HUES64 (cell line): ENCODE data around the gene OR2AG2. TPM values are rescaled to one million over a fixed set of nuclear protein-coding genes. Genes with fewer than 3 reads are reported as not detected.
"Not testable (repeated sequence)": the region's sequence is repeated elsewhere in the genome, so short reads cannot be mapped to it uniquely, and the experiment has no call there.

Source experiments
- H3K27ac ChIP-seq: 2 replicates; pipeline ENCODE4 v1.7.0; 2013; ENCODE audit warnings: low read depth, low read length, inconsistent platforms
- H3K27me3 ChIP-seq: 2 replicates; pipeline ENCODE4 v1.6.1; 2013; ENCODE audit warnings: mild to moderate bottlenecking, low read length; ENCODE audit not compliant: insufficient read depth
- H3K36me3 ChIP-seq: 2 replicates; pipeline ENCODE4 v1.6.1; 2013; ENCODE audit warnings: mild to moderate bottlenecking, low read length; ENCODE audit not compliant: insufficient read depth
- H3K4me1 ChIP-seq: 2 replicates; pipeline ENCODE4 v1.6.1; 2013; ENCODE audit warnings: mild to moderate bottlenecking, low read length, moderate library complexity; ENCODE audit not compliant: insufficient read depth
- H3K4me3 ChIP-seq: 2 replicates; pipeline ENCODE4 v1.5.1; 2013; ENCODE audit warnings: mild to moderate bottlenecking, low read length, moderate library complexity
- H3K9ac ChIP-seq: 2 replicates; pipeline ENCODE4 v1.6.1; 2013; ENCODE audit warnings: mild to moderate bottlenecking, low read depth, low read length
- H3K9me3 ChIP-seq: 2 replicates; pipeline ENCODE4 v1.6.1; 2013; ENCODE audit warnings: low read depth, low read length; ENCODE audit not compliant: insufficient read depth
- WGBS: fragments of 150-250, 120-280 bp; methylation state at CpG from one replicate; pipeline ENCODE4 v1.1.7; 2013; ENCODE audit warnings: missing lambda C conversion rate; 5-methylcytosine and 5-hydroxymethylcytosine counted together
- polyA plus RNA-seq, 2 experiments: library from polyadenylated mRNA; stranded (reverse); fragments of 50-300 nt; gene quantifications; one replicate each; pipeline ENCODE4 v1.2.3, GENCODE V29; 2013

OR2AG2 gene, protein sequence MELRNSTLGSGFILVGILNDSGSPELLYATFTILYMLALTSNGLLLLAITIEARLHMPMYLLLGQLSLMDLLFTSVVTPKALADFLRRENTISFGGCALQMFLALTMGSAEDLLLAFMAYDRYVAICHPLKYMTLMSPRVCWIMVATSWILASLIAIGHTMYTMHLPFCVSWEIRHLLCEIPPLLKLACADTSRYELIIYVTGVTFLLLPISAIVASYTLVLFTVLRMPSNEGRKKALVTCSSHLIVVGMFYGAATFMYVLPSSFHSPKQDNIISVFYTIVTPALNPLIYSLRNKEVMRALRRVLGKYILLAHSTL
- polyA plus RNA-seq (2013, experiment 1 of 2): 0.20 TPM
- 0.19 TPM for polyA plus RNA-seq (2013, experiment 2 of 2)

DNA sequence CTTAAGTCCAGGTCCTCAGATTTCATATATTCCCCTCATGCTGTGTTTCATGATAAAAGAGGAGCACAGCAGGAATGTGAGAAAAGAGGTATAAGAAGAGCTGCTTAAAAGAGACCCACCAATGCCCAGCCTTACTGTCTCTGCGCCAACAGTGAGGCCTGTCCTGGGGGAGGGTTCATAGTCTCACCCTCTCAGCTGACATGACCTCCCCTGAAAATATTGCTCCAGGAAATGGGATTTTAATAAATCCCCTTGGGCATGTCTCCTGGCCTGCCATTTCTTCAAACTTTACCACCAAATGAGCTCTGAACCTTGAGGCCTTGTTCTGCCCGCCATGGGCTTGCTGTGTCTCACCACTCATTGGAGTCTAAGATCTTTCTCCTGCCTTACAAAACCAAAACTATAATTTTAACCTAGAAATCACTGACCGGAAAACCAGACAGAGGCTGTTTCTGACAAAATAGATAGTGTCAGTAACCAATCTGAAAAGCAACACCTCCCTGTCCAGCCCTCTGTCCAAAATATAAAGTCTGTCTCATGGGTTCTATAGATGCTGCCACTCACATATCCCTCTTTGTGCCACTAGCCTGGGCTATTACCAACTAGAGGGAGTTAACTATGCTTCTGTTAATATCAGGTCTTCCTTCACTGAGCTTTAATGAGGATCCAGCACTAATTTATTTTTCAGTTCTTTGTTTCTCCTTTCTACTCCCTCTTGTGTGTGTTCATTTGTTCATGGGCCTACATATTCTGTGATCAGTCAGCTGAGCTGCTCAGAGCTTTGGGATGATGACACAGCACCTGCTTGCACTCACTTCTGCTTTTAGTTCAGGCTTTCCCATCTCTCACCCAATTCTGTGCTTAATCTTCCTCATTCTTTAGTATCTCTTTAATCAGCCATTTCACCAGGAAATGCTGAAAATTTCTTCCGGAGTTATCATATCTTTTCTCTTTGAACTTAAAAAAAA lies at the start of gene OR2AG2:
TSS of gene OR2AG2 (minus strand) at position 51 of the 968 bp plus-strand sequence. CDS start 3,019 bp downstream, outside the sequence.
- Histone ChIP-seq H3K4me1 (no peaks in the 10 kb centered on the region), H3K27me3 (no peaks in the 10 kb centered on the region), H3K36me3 (no peaks in the 10 kb centered on the region), H3K9me3 (no peaks in the 10 kb centered on the region), H3K27ac (no peak within 1 kb of the TSS), H3K4me3 (no peak within 1 kb of the TSS), H3K9ac (no peak within 1 kb of the TSS)
- WGBS: 93% methylated on average over 4 of the region's 4 CpGs

DNA sequence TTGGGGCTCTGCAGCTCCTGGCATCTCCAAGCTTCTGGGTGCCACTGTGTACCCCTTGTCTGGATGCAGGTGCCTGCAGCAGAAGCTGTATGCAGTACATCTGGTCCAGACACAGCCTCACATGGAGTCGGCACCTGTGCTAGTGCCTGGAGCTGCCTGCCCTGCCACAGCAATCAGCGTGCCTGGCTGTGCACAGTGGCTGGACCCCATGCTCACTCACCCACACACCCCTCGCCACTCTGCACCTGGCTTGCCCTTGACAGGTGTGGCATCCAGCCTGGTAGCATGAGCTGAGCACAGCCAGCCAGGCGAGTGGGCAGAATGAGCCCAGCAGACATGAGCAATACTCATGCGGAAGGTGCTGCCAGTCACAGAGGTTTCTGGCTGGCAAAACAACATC lies 47.2 kb upstream of the OR2AG2 start:
- Histone ChIP-seq H3K4me1 (no peaks in the 10 kb centered on the region), H3K9ac (no peak overlapping the region), H3K4me3 (no peak overlapping the region), H3K27ac (no peak overlapping the region), H3K9me3 (peaks cover 11% of the 10 kb centered on the region; the same call in 1 of the 2 replicates), H3K27me3 (no peaks in the 10 kb centered on the region), H3K36me3 (no peaks in the 10 kb centered on the region)
- 94% methylated on average over 5 of the region's 5 CpGs for WGBS

DNA sequence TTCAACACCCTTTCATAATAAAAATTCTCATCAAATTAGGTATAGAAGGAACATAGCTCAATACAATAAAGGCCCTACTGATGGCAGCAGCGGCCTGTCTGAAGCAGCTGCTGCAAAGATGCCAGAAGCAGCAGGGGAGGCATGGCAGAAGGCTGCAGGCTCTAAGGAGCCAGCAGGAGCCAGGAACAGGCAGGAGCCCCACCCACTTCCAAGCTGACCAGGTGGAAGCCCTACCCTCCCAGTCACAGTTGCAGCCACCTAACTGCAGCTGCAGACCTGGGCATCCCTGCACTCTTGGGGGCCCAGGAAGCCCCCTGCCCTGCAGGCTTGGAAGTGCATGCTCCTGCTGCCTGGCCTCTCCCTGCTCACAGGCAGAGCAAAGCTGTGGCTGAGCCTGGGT lies 45.9 kb upstream of the OR2AG2 start:
- Histone ChIP-seq H3K36me3 (no peaks in the 10 kb centered on the region), H3K9ac (no peak overlapping the region)
- 30% methylated on average over 1 of the region's 1 CpG for WGBS

DNA sequence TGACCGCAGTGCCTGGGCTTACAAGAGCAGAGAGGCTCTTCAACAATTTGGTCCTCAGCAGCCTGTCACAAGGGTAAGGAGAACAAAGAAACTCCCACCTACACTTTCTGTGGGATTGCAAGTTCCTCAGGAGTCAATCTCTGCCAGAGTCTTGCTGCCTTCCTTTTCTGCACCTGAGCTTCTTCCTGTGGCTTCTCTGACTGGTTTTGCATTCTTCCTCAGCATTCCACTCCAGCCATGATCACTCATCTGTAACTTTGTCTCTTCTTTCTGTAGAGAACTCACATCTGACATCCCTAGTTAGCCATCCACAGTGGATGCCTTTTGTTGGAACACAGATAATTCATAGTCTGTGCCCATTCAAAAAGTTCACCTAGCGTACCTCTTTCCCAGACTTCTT lies 41.9 kb upstream of the OR2AG2 start:
- WGBS: 76% methylated on average over 2 of the region's 2 CpGs
- Histone ChIP-seq H3K36me3 (no peaks in the 10 kb centered on the region), H3K4me3 (no peak overlapping the region), H3K27me3 (no peaks in the 10 kb centered on the region), H3K9me3 (peaks cover 5% of the 10 kb centered on the region; the same call in 1 of the 2 replicates), H3K4me1 (no peaks in the 10 kb centered on the region), H3K27ac (no peak overlapping the region), H3K9ac (no peak overlapping the region)

More for the DNA sequence above, 45.9 kb upstream of the OR2AG2 start:
- no peak overlapping the region for H3K27ac ChIP-seq
- H3K4me1 ChIP-seq: no peaks in the 10 kb centered on the region
- H3K9me3 ChIP-seq: peaks cover 11% of the 10 kb centered on the region; the same call in 1 of the 2 replicates
- no peaks in the 10 kb centered on the region for H3K27me3 ChIP-seq
- H3K4me3 ChIP-seq: no peak overlapping the region

DNA sequence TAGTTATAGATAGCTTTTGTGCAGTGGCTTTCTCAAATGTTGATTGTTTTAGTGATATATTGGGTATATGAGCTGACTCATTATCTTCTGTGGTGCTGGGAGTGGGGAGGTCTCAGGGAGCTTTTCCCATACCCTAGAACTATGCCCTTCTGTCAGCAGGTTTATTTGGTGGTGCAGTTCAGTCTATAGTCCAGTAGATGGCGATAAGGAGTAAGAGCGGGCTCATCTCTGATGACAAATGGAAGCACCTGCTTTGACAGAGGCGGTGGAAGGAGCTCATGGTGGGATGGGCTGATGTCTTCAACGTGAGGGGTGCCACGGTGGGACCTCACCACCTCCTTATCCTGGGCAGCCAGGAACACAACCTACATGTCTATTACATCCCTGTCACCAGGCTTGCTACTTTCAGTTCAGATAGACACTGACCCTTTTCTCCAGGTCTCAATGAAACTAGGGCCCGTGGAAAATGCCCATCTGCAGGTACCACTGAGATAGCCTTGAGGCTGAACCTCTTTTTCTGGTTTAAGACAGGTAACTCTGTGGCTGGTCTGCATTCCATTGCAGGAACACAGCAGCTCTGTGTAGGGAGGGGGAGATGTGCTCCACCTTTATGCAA lies 40.7 kb upstream of the OR2AG2 start:
- WGBS: 23% methylated on average over 6 of the region's 6 CpGs
- no peak overlapping the region for H3K9ac ChIP-seq
- no peaks in the 10 kb centered on the region for H3K9me3 ChIP-seq
- no peaks in the 10 kb centered on the region for H3K36me3 ChIP-seq
- no peak overlapping the region for H3K27ac ChIP-seq
- H3K4me3 ChIP-seq: no peak overlapping the region
- no peaks in the 10 kb centered on the region for H3K4me1 ChIP-seq
- H3K27me3 ChIP-seq: no peaks in the 10 kb centered on the region

DNA sequence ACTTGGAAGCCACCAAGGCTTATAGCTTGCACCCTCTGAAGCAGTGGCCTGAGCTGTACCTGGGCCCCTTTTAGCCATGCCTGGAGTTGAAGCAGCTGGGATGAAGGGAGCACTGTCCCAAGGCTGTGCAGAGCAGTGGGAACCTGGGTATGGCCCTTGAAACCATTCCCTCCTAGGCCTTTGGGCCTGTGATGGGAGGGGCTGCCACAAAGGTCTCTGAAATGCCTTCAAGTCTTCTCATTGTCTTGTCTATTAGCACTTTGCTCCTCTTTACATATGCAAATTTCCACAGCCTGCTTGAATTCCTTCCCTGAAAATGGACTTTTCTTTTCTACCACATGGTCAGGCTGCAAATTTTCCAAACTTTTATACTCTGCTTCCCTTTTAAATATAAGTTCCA lies 29.3 kb upstream of the OR2AG2 start:
- H3K9ac ChIP-seq, H3K36me3 ChIP-seq, H3K4me1 ChIP-seq, H3K4me3 ChIP-seq, H3K27me3 ChIP-seq: not testable (repeated sequence)
- peak overlapping the region; percentile 67; the same call in 1 of the 2 replicates for H3K27ac ChIP-seq
- H3K9me3 ChIP-seq: peaks cover 16% of the 10 kb centered on the region

DNA sequence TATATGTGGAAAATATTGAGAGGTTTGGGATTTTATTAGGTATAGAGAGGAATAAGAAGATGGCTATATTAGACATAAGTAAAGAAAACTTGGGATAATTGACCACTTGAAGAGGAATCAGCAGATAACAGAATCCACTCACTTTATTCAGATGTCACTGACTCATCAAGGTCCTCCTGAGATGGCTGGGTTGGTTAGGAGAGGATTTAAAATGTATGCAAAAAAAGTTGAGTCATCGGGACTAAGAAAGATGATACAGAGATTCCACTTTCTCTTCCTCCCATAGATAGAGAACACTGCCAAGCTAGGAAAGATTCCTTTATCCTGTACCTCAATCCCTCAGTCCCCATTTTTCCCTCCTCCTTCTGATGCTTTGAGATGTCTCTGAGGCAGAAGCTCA lies 27.6 kb upstream of the OR2AG2 start, which contains the start of gene OR6A2:
TSS of gene OR6A2 (minus strand) at position 288 of the 400 bp plus-strand sequence. CDS start 3,981 bp downstream, outside the sequence.
- no peaks in the 10 kb centered on the region for H3K27me3 ChIP-seq
- no peak within 1 kb of the TSS for H3K4me3 ChIP-seq
- H3K4me1 ChIP-seq: no peaks in the 10 kb centered on the region
- WGBS: 100% methylated on average over 1 of the region's 1 CpG
- H3K27ac ChIP-seq: peak within 1 kb of the TSS; percentile 66; the same call in 1 of the 2 replicates
- peaks cover 16% of the 10 kb centered on the region for H3K9me3 ChIP-seq
- H3K36me3 ChIP-seq: no peaks in the 10 kb centered on the region
- no peak within 1 kb of the TSS for H3K9ac ChIP-seq

DNA sequence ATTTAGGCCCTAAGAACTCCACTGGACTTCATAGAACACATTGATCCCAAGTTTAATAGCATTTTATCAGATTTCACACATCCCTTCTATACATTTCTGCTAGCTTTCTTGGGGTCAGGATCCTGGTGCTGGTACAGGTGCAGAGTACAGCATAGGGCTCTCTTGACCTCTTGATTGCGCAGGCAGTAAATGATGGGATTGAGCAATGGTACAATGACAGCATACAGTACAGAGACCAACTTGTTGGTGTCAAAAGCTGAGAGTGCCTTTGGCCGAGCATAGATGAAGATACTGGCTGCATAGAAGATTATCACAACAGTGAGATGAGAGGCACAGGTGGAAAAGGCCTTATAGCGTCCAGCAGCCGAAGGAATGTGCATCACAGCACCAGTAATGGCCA lies 22.9 kb upstream of the OR2AG2 start:
- WGBS: 94% methylated on average over 4 of the region's 4 CpGs
- no peaks in the 10 kb centered on the region for H3K36me3 ChIP-seq
- no peak overlapping the region for H3K9ac ChIP-seq
- H3K4me1 ChIP-seq: no peaks in the 10 kb centered on the region
- H3K4me3 ChIP-seq: no peak overlapping the region
- H3K27ac ChIP-seq: no peak overlapping the region
- no peaks in the 10 kb centered on the region for H3K9me3 ChIP-seq
- no peaks in the 10 kb centered on the region for H3K27me3 ChIP-seq

DNA sequence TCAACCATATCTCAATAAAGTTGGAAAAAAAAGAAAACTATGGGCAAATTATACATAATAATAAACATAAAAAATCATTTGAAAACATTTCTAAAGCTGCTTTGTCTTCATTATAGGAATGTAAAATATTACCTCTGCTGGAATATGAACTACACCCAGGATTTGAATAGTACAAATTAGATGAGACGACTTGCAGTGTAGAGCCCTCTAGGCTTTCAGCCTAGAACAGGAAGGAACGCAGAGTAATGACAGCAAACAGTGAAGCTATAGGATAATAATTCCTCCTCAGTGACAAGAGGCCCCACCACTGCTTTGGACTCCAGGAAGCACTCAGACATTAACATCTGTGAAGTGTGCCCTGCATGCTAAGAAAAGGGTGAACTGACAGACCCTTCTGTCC lies 18.8 kb upstream of the OR2AG2 start:
- WGBS: 91% methylated on average over 2 of the region's 2 CpGs
- Histone ChIP-seq H3K9ac (no peak overlapping the region), H3K27me3 (no peaks in the 10 kb centered on the region), H3K4me1 (no peaks in the 10 kb centered on the region), H3K9me3 (no peaks in the 10 kb centered on the region), H3K36me3 (no peaks in the 10 kb centered on the region), H3K27ac (no peak overlapping the region), H3K4me3 (no peak overlapping the region)

DNA sequence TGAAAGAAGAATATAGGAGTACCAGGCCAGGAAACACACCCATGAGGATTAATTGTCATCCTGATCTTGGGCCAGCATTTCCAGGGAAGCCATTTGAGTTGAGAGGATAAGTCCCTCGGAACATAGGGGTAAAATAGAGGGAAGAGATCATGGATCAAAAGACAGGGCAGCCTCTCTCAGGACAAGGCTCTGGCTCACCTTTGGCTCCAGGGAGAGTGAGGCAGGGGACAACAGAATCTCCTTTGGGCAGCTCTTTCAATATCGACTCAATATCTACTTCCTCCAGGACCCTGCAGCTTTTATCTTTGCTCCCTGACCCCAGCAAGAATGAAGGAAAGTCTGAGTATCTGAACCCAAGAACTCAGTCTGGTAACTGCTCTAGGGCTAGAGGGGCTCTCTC lies 10.9 kb upstream of the OR2AG2 start, which contains the start of gene OR2AG1:
TSS of gene OR2AG1 (plus strand) at position 301 of the 400 bp plus-strand sequence. CDS start 2,018 bp downstream, outside the sequence.
- Histone ChIP-seq H3K27me3 (no peaks in the 10 kb centered on the region), H3K4me1 (no peaks in the 10 kb centered on the region), H3K9me3 (no peaks in the 10 kb centered on the region), H3K9ac (no peak within 1 kb of the TSS), H3K4me3 (no peak within 1 kb of the TSS), H3K36me3 (no peaks in the 10 kb centered on the region), H3K27ac (no peak within 1 kb of the TSS)
- WGBS: 68% methylated on average over 2 of the region's 2 CpGs
